ENCODE results near the gene SPOP.

SPOP gene

DNA sequence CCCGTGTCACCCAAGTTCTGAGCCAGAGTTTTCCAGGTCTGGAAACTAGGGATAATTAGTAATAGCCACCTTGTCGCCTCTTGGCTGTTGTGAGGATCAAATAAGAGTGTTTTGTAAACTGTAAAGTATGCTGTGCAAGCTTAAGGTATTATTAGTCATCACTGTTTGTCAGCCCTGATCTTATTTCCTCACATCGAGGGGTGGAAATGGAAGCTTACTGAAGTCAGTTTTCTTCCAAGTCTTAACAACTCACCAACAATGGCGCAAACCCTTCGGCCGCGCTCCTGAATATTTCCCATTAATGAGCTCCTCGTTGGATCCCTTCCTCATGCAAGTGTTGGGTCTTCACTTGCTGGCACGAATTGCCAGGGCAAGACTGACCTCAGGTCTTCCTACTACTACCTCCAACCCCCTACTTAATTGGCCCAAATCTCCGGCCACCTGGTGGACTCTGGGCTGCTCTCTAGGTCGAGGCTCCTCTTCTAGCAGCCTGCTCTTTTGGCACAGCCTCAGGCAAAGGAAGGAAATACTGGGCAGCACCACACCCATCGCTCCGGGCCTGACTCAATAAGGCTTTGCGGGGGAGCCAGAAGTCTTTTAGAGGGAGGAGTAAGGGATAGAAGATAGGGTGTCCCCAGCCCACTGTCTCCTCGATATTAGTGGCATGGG is 30.8 kb upstream of the SPOP start:
- Histone ChIP-seq H3K9ac (ENCODE audit: low read depth, low read length) (no peak overlapping the region), H3K4me3 (ENCODE audit: low read length) (peak overlapping the region; percentile 30)

DNA sequence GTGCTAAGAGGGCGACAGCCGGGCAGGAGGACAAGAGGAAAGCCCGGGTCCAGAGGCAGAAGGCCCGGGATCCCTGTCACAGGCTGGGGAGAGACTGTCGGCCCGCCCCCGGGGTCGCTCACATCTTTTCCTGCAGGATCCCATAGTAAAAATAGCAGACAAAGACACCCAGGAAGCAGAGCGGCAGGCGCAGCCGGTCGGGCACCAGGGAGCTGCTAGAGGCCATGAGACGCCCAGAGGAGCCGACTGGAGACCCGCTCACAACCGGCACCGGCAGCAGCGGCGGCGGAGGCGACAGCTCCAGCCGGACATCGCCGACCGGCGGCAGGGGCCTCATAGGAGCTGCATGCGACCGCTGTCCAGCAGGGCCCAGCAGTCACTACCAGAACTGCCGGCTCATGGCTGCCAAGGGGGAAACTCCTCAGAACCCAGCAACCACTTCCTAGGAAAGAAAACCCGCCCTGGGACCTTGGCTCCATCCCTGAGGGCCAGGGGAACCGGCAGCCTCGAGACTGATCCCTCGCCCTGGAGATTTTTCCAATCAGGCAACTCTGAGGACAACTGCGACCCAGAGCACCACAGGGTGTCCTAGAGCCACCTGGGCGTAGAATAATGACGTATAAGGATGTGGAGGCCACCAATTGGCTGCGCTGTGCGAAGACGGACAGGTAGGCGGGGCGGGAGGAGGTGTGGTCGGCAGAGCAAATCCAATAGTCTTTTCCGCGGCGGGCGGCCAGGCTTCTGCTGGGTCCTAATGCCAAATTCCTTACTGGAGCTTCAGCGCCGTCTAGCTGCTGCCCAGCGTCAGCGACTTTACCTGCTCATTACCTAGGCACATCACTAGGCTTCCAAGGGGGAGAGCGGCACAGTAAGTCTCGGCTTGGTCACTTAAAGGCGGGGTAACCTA is 30.0 kb upstream of the SPOP start, which contains the start of gene SLC35B1:
TSS of gene SLC35B1 (minus strand) at position 357 of the 907 bp plus-strand sequence. CDS start at position 226, 131 bp downstream.
- Histone ChIP-seq H3K4me1 (ENCODE audit: insufficient read depth, low read length) (peaks cover 9% of the 10 kb centered on the region; the same call in 1 of the 2 replicates), H3K27ac (ENCODE audit: low read depth, low read length) (peak within 1 kb of the TSS; percentile 96), H3K36me3 (ENCODE audit: insufficient read depth, low read length) (peaks cover 47% of the 10 kb centered on the region), H3K9ac (ENCODE audit: low read depth, low read length) (peak within 1 kb of the TSS; percentile 94), H3K9me3 (ENCODE audit: insufficient read depth, low read depth, low read length) (no peaks in the 10 kb centered on the region), H3K27me3 (ENCODE audit: insufficient read depth, low read length) (no peaks in the 10 kb centered on the region), H3K4me3 (ENCODE audit: low read length) (peak within 1 kb of the TSS; percentile 99)
- WGBS: 2% methylated on average over 53 of the region's 53 CpGs

More for the DNA sequence above, 30.8 kb upstream of the SPOP start:
- no peaks in the 10 kb centered on the region for H3K9me3 ChIP-seq (ENCODE audit: insufficient read depth, low read depth, low read length)
- H3K27ac ChIP-seq (ENCODE audit: low read depth, low read length): peak overlapping the region; percentile 2; the same call in 1 of the 2 replicates
- no peaks in the 10 kb centered on the region for H3K27me3 ChIP-seq (ENCODE audit: insufficient read depth, low read length)
- 76% methylated on average over 15 of the region's 15 CpGs for WGBS
- peaks cover 45% of the 10 kb centered on the region for H3K36me3 ChIP-seq (ENCODE audit: insufficient read depth, low read length)
- H3K4me1 ChIP-seq (ENCODE audit: insufficient read depth, low read length): peaks cover 9% of the 10 kb centered on the region; the same call in 1 of the 2 replicates

DNA sequence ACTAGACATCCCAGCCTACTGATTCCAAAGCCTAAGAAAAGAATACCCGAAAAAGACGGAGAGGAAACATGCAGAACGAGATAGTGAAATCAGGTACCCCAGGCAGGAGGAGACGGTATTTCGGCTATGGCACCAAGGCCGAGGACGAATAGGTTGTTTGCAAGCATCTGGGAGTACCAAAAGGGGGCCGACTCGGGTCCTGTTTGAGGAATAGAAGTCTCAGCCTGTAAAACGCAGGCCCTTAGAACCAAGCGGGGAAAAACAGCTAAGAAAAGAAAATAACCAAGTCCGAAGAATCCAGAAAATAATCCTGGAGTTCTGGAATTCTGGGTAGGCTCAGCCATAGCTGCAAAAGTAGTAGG is 29.3 kb upstream of the SPOP start:
- H3K9ac ChIP-seq (ENCODE audit: low read depth, low read length): peak overlapping the region; percentile 94
- H3K9me3 ChIP-seq (ENCODE audit: insufficient read depth, low read depth, low read length): no peaks in the 10 kb centered on the region
- H3K4me3 ChIP-seq (ENCODE audit: low read length): peak overlapping the region; percentile 99
- peak overlapping the region; percentile 96 for H3K27ac ChIP-seq (ENCODE audit: low read depth, low read length)
- H3K4me1 ChIP-seq (ENCODE audit: insufficient read depth, low read length): peaks cover 9% of the 10 kb centered on the region; the same call in 1 of the 2 replicates
- no peaks in the 10 kb centered on the region for H3K27me3 ChIP-seq (ENCODE audit: insufficient read depth, low read length)
- 2% methylated on average over 12 of the region's 12 CpGs for WGBS
- peaks cover 48% of the 10 kb centered on the region for H3K36me3 ChIP-seq (ENCODE audit: insufficient read depth, low read length)

DNA sequence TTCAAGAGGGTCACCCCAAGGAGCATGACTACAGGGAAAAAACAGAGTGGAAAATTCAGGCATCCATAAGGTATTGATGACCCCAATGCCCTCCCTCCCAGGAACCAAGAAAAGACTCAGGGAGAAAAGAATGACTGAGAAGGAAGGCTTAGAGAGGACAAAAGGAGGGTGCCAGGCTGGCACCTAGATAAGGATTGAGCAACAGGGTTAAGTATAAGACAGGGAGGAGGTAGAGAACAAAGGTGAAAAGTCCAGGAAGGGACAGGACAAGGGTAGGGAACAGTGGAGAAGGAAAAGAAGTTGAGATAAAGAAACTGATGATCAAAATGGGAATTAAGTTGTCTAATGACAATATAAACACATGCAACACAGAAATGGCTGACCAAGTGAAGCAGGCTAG is 27.4 kb upstream of the SPOP start:
- H3K4me1 ChIP-seq (ENCODE audit: insufficient read depth, low read length): peaks cover 9% of the 10 kb centered on the region; the same call in 1 of the 2 replicates
- H3K27me3 ChIP-seq (ENCODE audit: insufficient read depth, low read length): no peaks in the 10 kb centered on the region
- H3K27ac ChIP-seq (ENCODE audit: low read depth, low read length): no peak overlapping the region
- no peak overlapping the region for H3K4me3 ChIP-seq (ENCODE audit: low read length)
- H3K9me3 ChIP-seq (ENCODE audit: insufficient read depth, low read depth, low read length): no peaks in the 10 kb centered on the region
- H3K36me3 ChIP-seq (ENCODE audit: insufficient read depth, low read length): peaks cover 58% of the 10 kb centered on the region
- H3K9ac ChIP-seq (ENCODE audit: low read depth, low read length): no peak overlapping the region

DNA sequence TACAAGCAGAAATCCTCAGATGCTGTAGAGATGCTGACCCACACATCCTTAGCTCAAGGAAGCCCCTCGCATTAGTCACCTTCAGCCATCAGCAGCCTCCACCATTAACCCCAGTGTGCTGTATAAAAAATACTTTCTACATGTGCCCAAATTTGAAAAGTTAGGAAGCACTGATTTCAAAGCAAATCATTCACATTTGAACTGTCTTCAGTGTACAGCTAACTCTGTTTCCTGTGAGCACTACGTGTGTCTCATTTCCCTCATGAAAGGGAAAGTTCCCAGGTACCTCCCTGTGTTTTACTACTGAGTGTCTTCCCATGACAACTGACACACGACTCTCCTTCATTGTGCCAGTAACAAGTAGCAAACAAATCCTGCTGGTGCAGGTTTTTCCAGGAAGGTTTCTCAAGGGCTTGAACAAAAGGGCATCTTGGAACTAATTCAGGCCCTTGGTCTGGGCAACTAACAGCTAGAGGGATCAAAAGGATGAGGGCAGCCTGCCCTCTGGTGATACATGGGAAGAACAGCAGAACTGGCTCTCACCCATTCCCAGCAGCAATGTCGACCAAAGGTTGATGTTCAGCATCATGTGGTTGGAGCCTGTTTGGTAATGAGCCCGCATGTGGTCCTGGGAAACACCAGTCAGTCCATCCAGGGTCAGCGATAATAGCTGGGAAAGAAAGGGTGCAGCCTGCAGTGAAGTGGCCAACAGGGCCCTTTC is 25.8 kb upstream of the SPOP start:
- WGBS: 87% methylated on average over 6 of the region's 6 CpGs
- Histone ChIP-seq H3K9me3 (ENCODE audit: insufficient read depth, low read depth, low read length) (no peaks in the 10 kb centered on the region), H3K27ac (ENCODE audit: low read depth, low read length) (no peak overlapping the region), H3K4me3 (ENCODE audit: low read length) (no peak overlapping the region), H3K36me3 (ENCODE audit: insufficient read depth, low read length) (peaks cover 63% of the 10 kb centered on the region), H3K4me1 (ENCODE audit: insufficient read depth, low read length) (peaks cover 9% of the 10 kb centered on the region; the same call in 1 of the 2 replicates), H3K9ac (ENCODE audit: low read depth, low read length) (no peak overlapping the region), H3K27me3 (ENCODE audit: insufficient read depth, low read length) (no peaks in the 10 kb centered on the region)

DNA sequence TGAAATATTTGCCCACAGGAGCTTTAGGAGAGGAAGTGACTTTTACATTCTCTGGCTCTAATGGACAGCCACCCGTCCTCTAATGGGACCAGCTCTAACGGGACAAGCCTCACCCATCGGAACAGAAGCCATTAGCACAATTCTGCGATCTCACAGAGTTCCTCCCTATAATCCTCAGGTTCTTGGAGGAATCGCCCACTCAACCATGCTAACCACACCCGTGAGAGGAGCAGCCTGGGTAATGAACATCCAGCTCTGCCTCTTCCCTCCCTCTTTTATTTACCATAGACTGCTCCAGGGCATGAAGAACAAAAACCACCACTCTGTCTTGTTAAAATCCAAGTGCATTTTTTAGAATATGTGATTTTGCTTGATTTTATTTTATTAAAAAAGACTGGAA is 23.1 kb upstream of the SPOP start:
- Histone ChIP-seq H3K9ac (ENCODE audit: low read depth, low read length) (no peak overlapping the region), H3K4me3 (ENCODE audit: low read length) (no peak overlapping the region), H3K27ac (ENCODE audit: low read depth, low read length) (no peak overlapping the region), H3K27me3 (ENCODE audit: insufficient read depth, low read length) (no peaks in the 10 kb centered on the region), H3K4me1 (ENCODE audit: insufficient read depth, low read length) (no peaks in the 10 kb centered on the region), H3K9me3 (ENCODE audit: insufficient read depth, low read depth, low read length) (no peaks in the 10 kb centered on the region), H3K36me3 (ENCODE audit: insufficient read depth, low read length) (peaks cover 60% of the 10 kb centered on the region)
- 89% methylated on average over 6 of the region's 6 CpGs for WGBS

DNA sequence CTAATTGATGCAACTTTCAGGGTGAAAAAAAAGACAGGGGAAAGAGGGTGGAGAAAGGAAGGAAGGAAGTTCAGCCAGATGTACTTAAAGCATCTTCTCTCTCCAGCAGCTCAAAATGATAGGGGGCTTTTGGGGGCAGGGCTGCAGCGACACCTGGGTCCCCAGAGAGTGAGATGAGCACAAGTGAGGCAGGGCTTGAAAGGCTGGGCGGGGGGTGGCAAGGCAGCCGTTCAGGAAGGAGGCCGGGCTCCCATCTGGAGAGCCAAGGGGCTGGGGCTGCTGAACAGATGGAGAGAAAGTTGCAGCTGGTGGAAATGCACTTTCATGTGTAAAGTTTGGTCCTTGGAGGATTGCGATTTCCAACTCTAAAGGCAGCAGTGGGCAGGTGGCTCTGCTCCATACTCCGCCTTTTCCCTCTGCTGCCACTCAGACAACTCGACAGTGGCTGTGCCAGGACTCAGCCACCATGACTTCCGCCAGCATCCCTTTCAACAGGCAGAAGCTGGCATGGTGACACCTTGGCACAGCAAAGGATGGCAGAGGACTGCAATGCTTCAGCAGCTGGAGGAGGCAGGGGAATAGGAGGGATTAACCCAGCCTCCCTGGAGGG is 22.2 kb upstream of the SPOP start:
- no peak overlapping the region for H3K27ac ChIP-seq (ENCODE audit: low read depth, low read length)
- no peaks in the 10 kb centered on the region for H3K4me1 ChIP-seq (ENCODE audit: insufficient read depth, low read length)
- H3K27me3 ChIP-seq (ENCODE audit: insufficient read depth, low read length): no peaks in the 10 kb centered on the region
- WGBS: 91% methylated on average over 8 of the region's 8 CpGs
- no peaks in the 10 kb centered on the region for H3K9me3 ChIP-seq (ENCODE audit: insufficient read depth, low read depth, low read length)
- H3K4me3 ChIP-seq (ENCODE audit: low read length): no peak overlapping the region
- H3K36me3 ChIP-seq (ENCODE audit: insufficient read depth, low read length): peaks cover 51% of the 10 kb centered on the region
- H3K9ac ChIP-seq (ENCODE audit: low read depth, low read length): no peak overlapping the region

DNA sequence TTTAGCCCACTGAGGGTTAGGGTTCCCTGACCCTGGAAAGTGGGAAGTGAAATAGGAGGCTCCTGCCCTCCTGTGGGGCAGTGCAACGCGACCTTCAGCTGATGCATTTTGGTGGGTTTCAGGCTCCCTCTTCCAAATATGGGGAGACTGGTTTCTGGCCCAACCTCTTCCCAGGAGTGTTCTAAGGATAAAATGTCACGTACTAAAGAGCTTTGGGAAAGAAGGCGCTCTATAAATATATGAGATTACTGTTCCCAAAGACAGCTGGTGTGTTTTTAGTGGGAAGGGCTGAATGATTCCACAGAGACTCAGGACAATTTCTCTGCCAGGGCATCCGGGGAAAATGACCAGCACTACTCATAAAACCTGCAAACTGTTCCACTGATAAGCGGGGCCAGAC is 20.1 kb upstream of the SPOP start:
- Histone ChIP-seq H3K36me3 (ENCODE audit: insufficient read depth, low read length) (peaks cover 31% of the 10 kb centered on the region), H3K27ac (ENCODE audit: low read depth, low read length) (no peak overlapping the region), H3K4me1 (ENCODE audit: insufficient read depth, low read length) (no peaks in the 10 kb centered on the region), H3K27me3 (ENCODE audit: insufficient read depth, low read length) (no peaks in the 10 kb centered on the region), H3K4me3 (ENCODE audit: low read length) (no peak overlapping the region), H3K9me3 (ENCODE audit: insufficient read depth, low read depth, low read length) (no peaks in the 10 kb centered on the region), H3K9ac (ENCODE audit: low read depth, low read length) (no peak overlapping the region)
- 67% methylated on average over 6 of the region's 6 CpGs for WGBS

DNA sequence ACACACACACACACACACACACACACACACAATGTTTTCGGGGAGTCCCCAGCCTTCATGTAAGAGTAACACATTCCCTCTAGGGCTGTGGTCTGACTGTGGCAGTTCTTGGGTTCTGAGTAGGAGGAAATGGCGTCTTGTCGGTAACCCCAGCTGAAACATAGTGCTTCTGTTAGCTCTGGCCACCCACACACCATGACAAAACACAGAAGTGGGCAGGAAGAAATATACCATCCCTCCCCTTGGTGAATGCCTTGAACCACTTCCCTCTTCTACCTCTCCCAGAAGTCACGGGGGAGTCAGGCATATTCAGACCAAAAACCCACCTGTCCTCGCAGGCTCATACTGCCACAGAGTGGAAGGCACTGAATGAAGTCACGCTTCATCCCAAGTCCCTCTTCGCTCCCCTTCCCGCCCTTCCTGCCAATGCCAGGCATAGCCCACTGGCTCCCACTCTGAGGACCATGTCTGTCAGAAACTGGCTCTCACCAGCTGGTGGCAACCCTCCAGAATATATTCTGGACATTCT is 18.4 kb upstream of the SPOP start:
- Histone ChIP-seq H3K4me1 (ENCODE audit: insufficient read depth, low read length) (peaks cover 7% of the 10 kb centered on the region), H3K36me3 (ENCODE audit: insufficient read depth, low read length) (peaks cover 15% of the 10 kb centered on the region), H3K9ac (ENCODE audit: low read depth, low read length) (no peak overlapping the region), H3K27ac (ENCODE audit: low read depth, low read length) (no peak overlapping the region), H3K27me3 (ENCODE audit: insufficient read depth, low read length) (no peaks in the 10 kb centered on the region), H3K9me3 (ENCODE audit: insufficient read depth, low read depth, low read length) (no peaks in the 10 kb centered on the region), H3K4me3 (ENCODE audit: low read length) (no peak overlapping the region)
- WGBS: 89% methylated on average over 7 of the region's 8 CpGs

DNA sequence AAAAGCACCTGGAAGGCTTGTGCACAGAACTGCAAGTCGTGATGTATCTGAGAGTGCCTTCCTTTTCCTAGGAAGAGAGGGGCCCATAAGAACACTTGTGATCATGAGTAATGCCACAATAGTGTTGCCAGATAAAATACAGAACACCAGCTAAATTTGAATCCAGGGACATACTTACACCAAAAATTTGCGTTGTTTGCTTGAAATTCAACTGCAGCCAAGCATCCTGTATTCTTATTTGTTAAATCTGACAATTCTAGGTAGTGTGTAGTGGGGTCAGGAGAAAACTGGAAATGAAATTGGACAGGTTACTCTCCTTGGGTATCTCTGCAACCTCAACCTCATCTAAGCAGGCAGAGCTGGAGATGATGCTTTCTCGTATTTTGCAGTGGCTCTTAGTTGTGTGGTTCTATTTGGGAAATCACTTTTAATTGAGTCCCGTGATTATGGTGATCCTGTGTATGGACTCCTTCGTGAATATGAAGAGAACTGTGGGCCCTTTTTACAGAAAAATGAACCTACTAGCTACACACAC is 17.9 kb upstream of the SPOP start:
- H3K27ac ChIP-seq (ENCODE audit: low read depth, low read length): no peak overlapping the region

More for the DNA sequence above, 17.9 kb upstream of the SPOP start:
- H3K27me3 ChIP-seq (ENCODE audit: insufficient read depth, low read length): no peaks in the 10 kb centered on the region
- H3K36me3 ChIP-seq (ENCODE audit: insufficient read depth, low read length): peaks cover 9% of the 10 kb centered on the region
- no peaks in the 10 kb centered on the region for H3K9me3 ChIP-seq (ENCODE audit: insufficient read depth, low read depth, low read length)
- H3K9ac ChIP-seq (ENCODE audit: low read depth, low read length): no peak overlapping the region
- no peak overlapping the region for H3K4me3 ChIP-seq (ENCODE audit: low read length)
- 58% methylated on average over 4 of the region's 5 CpGs for WGBS
- peaks cover 7% of the 10 kb centered on the region for H3K4me1 ChIP-seq (ENCODE audit: insufficient read depth, low read length)
